Left lung (tissue), 10 donors: ENCODE measurements around the gene PRKN. TPM values are rescaled to one million over a fixed set of nuclear protein-coding genes. Genes with fewer than 3 reads are reported as not detected.

ENCODE experiments used
- ATAC-seq: fragments of 200-7000 bp; cut with Tn5 transposase; one replicate; pipeline ENCODE4 v1.9.1; 2020; ENCODE audit warnings: moderate library complexity
- DNase-seq, 4 donors: peaks; one replicate each; pipeline ENCODE4 v3.0.0-alpha.2; 2013 to 2020
- H3K27ac ChIP-seq, 2 donors: fragments of 200-600 bp; sonication (generic) in 1 of 2; one replicate each; pipeline versions ENCODE4 v1.5.0 to v1.8.0; 2020 to 2021
- H3K27me3 ChIP-seq, 2 donors: fragments of 200-600 bp; sonication (generic) in 1 of 2; one replicate each; pipeline versions ENCODE4 v1.5.0 to v1.8.0; 2020 to 2021
- H3K36me3 ChIP-seq, 2 donors: fragments of 200-600 bp; sonication (generic) in 1 of 2; one replicate each; pipeline versions ENCODE4 v1.5.0 to v1.8.0; 2020 to 2021
- H3K4me1 ChIP-seq, 2 donors: fragments of 200-600 bp; one replicate each; pipeline ENCODE4 v1.8.0; 2021
- H3K4me3 ChIP-seq, 2 donors: fragments of 200-600 bp; sonication (generic) in 1 of 2; one replicate each; pipeline versions ENCODE4 v1.5.0 to v1.8.0; 2020 to 2021; ENCODE audit warnings: mild to moderate bottlenecking in 1 of 2
- H3K9me3 ChIP-seq, 2 donors: fragments of 200-600 bp; sonication (generic) in 1 of 2; one replicate each; pipeline versions ENCODE4 v1.5.0 to v1.8.0; 2020 to 2021
- CTCF ChIP-seq, 2 donors: fragments of 200-600 bp; sonication (generic) in 1 of 2; IDR thresholded peaks; one replicate each; pipeline versions ENCODE4 v1.5.0 to v1.8.0; 2021; ENCODE audit warnings: antibody characterized with exemption in 2 of 2
- intact Hi-C, 2 donors: fragments of 100-400 bp; cut with DNase I; formaldehyde crosslinking; loops; one replicate each; pipeline versions ENCODE4 v1.11.2 to v1.14.2; 2022
- polyA plus RNA-seq, 6 donors: library from polyadenylated mRNA; unstranded; fragments of 120-200 nt; gene quantifications; one replicate each; pipeline ENCODE4 v1.2.1, GENCODE V29; 2013; ENCODE audit not compliant: insufficient read length in 6 of 6
- total RNA-seq, 2 donors: library from RNA; stranded (reverse); fragmentation: NEBNext Ultra II Directional; extraction: Animal tissue kit (Norgen Biotek cat#: 25700); gene quantifications; one replicate each; pipeline ENCODE4 v1.2.1, GENCODE V29; 2021
- donor health status: DM: no; HTN: yes; CAD: no.
- donor health status: DM: no; HTN: no; CAD: no.

PRKN gene
- total and polyA plus RNA-seq, 8 donors, result 1.9 to 4.3 (median 2.5) TPM

- Histone ChIP-seq H3K9me3 (peaks cover 0 to 10% of the 10 kb centered on the region in 2 donors), H3K4me3 (no peak overlapping the region), H3K36me3 (no peaks in the 10 kb centered on the region), H3K27ac (no peak overlapping the region), H3K4me1 (no peaks in the 10 kb centered on the region), H3K27me3 (no peaks in the 10 kb centered on the region)
- DNase-seq (peak in 1 of 4 donors; percentile 28), ATAC-seq (no peak)
- intact Hi-C loops, result no loop called here
- TF ChIP-seq CTCF (IDR thresholded peaks at IDR 0.05), result no peak
Measured at GRCh38 chr6:161792851-161793493, 934.6 kb downstream of the PRKN start.

- peaks cover 0 to 7% of the 10 kb centered on the region in 2 donors for H3K9me3 ChIP-seq
- H3K4me1 ChIP-seq, result no peaks in the 10 kb centered on the region
- DNase-seq (no peak), ATAC-seq (no peak)
- H3K4me3 ChIP-seq, result no peak overlapping the region
- no peaks in the 10 kb centered on the region for H3K27me3 ChIP-seq
- no peaks in the 10 kb centered on the region for H3K36me3 ChIP-seq
- no peak overlapping the region for H3K27ac ChIP-seq
- intact Hi-C loops, result no loop called here
- TF ChIP-seq CTCF (IDR thresholded peaks at IDR 0.05), result no peak
Measured at GRCh38 chr6:161788531-161788930, 939.0 kb downstream of the PRKN start.

- DNase-seq (peak in 1 of 4 donors; percentile 58), ATAC-seq (no peak)
- intact Hi-C loops, result no loop called here
Measured at GRCh38 chr6:161772176-161772575, 955.4 kb downstream of the PRKN start.

GRCh38 chr6:161761966-161762365 is 965.6 kb downstream of the PRKN start:
- TF ChIP-seq CTCF (IDR thresholded peaks at IDR 0.05), result no peak
- DNase-seq, result no peak
- Histone ChIP-seq H3K36me3 (no peaks in the 10 kb centered on the region), H3K4me3 (no peak overlapping the region), H3K9me3 (no peaks in the 10 kb centered on the region), H3K27ac (no peak overlapping the region), H3K27me3 (no peaks in the 10 kb centered on the region), H3K4me1 (no peaks in the 10 kb centered on the region)
- intact Hi-C loops, result no loop called here
- ATAC-seq, result no peak

More at GRCh38 chr6:161772176-161772575, 955.4 kb downstream of the PRKN start:
- H3K27me3 ChIP-seq, result no peaks in the 10 kb centered on the region
- H3K36me3 ChIP-seq, result no peaks in the 10 kb centered on the region
- no peaks in the 10 kb centered on the region for H3K4me1 ChIP-seq
- no peak overlapping the region for H3K4me3 ChIP-seq
- no peaks in the 10 kb centered on the region for H3K9me3 ChIP-seq
- H3K27ac ChIP-seq, result no peak overlapping the region
- TF ChIP-seq CTCF (IDR thresholded peaks at IDR 0.05), result no peak

GRCh38 chr6:161755080-161755479 is 972.5 kb downstream of the PRKN start:
- H3K4me1 ChIP-seq, result no peaks in the 10 kb centered on the region
- TF ChIP-seq CTCF (IDR thresholded peaks at IDR 0.05), result no peak
- intact Hi-C loops, result no loop called here
- no peak overlapping the region for H3K27ac ChIP-seq
- H3K9me3 ChIP-seq, result no peaks in the 10 kb centered on the region
- DNase-seq, result no peak
- no peak overlapping the region for H3K4me3 ChIP-seq
- no peaks in the 10 kb centered on the region for H3K36me3 ChIP-seq
- ATAC-seq, result no peak
- no peaks in the 10 kb centered on the region for H3K27me3 ChIP-seq
